ENCODE measurements around the gene PUS3. TPM values are rescaled to one million over a fixed set of nuclear protein-coding genes. Genes with fewer than 3 reads are reported as not detected.

PUS3 gene
- total RNA-seq, 1 donor from 2014 or later, result 14.6 TPM

- H3K4me1 Mint-ChIP-seq (ENCODE audit: unreplicated experiment), result no peaks in the 10 kb centered on the region
- peak; percentile 67 for DNase-seq (ENCODE audit: extremely low spot score, unreplicated experiment)
- H3K9me3 Mint-ChIP-seq (ENCODE audit: unreplicated experiment), result no peaks in the 10 kb centered on the region
- H3K4me3 Mint-ChIP-seq (ENCODE audit: unreplicated experiment), result no peak overlapping the region
- no peak for TF ChIP-seq CTCF (IDR thresholded peaks at IDR 0.05)
- no peaks in the 10 kb centered on the region for H3K36me3 Mint-ChIP-seq (ENCODE audit: unreplicated experiment)
- H3K27me3 Mint-ChIP-seq (ENCODE audit: unreplicated experiment), result peaks cover 71% of the 10 kb centered on the region
- no peak overlapping the region for H3K27ac Mint-ChIP-seq (ENCODE audit: unreplicated experiment)
These were observed 27.1 kb upstream of the PUS3 start for GRCh38 chr11:125930076-125930450.

GRCh38 chr11:125929445-125930075 lies 26.6 kb upstream of the PUS3 start:
- no peak for TF ChIP-seq CTCF (IDR thresholded peaks at IDR 0.05)
- Mint-ChIP-seq H3K27ac (ENCODE audit: unreplicated experiment) (no peak overlapping the region), H3K27me3 (ENCODE audit: unreplicated experiment) (peaks cover 73% of the 10 kb centered on the region), H3K36me3 (ENCODE audit: unreplicated experiment) (no peaks in the 10 kb centered on the region), H3K9me3 (ENCODE audit: unreplicated experiment) (no peaks in the 10 kb centered on the region), H3K4me3 (ENCODE audit: unreplicated experiment) (no peak overlapping the region), H3K4me1 (ENCODE audit: unreplicated experiment) (no peaks in the 10 kb centered on the region)
- peak; percentile 72 for DNase-seq (ENCODE audit: extremely low spot score, unreplicated experiment)

- Mint-ChIP-seq H3K4me1 (ENCODE audit: unreplicated experiment) (no peaks in the 10 kb centered on the region), H3K4me3 (ENCODE audit: unreplicated experiment) (no peak overlapping the region), H3K36me3 (ENCODE audit: unreplicated experiment) (no peaks in the 10 kb centered on the region), H3K27ac (ENCODE audit: unreplicated experiment) (no peak overlapping the region), H3K27me3 (ENCODE audit: unreplicated experiment) (peaks cover 75% of the 10 kb centered on the region), H3K9me3 (ENCODE audit: unreplicated experiment) (no peaks in the 10 kb centered on the region)
- peak; percentile 63 for DNase-seq (ENCODE audit: extremely low spot score, unreplicated experiment)
- no peak for TF ChIP-seq CTCF (IDR thresholded peaks at IDR 0.05)
These were observed 23.7 kb upstream of the PUS3 start for GRCh38 chr11:125926682-125927081.

- Mint-ChIP-seq H3K4me3 (ENCODE audit: unreplicated experiment) (no peak overlapping the region), H3K9me3 (ENCODE audit: unreplicated experiment) (no peaks in the 10 kb centered on the region), H3K27ac (ENCODE audit: unreplicated experiment) (no peak overlapping the region), H3K4me1 (ENCODE audit: unreplicated experiment) (no peaks in the 10 kb centered on the region), H3K27me3 (ENCODE audit: unreplicated experiment) (peaks cover 69% of the 10 kb centered on the region), H3K36me3 (ENCODE audit: unreplicated experiment) (no peaks in the 10 kb centered on the region)
- peak; percentile 38 for DNase-seq (ENCODE audit: extremely low spot score, unreplicated experiment)
- TF ChIP-seq CTCF (IDR thresholded peaks at IDR 0.05), result no peak
These were observed 22.8 kb upstream of the PUS3 start for GRCh38 chr11:125925804-125926203.

GRCh38 chr11:125925247-125925740 lies 22.3 kb upstream of the PUS3 start:
- TF ChIP-seq CTCF (IDR thresholded peaks at IDR 0.05), result no peak
- Mint-ChIP-seq H3K36me3 (ENCODE audit: unreplicated experiment) (no peaks in the 10 kb centered on the region), H3K9me3 (ENCODE audit: unreplicated experiment) (no peaks in the 10 kb centered on the region), H3K27ac (ENCODE audit: unreplicated experiment) (no peak overlapping the region), H3K4me3 (ENCODE audit: unreplicated experiment) (no peak overlapping the region), H3K4me1 (ENCODE audit: unreplicated experiment) (no peaks in the 10 kb centered on the region), H3K27me3 (ENCODE audit: unreplicated experiment) (peaks cover 68% of the 10 kb centered on the region)
- DNase-seq (ENCODE audit: extremely low spot score, unreplicated experiment), result peak; percentile 51
